HG02852 (cell line): Measurements from ENCODE around the gene PWWP2B.

ENCODE experiments used
- ATAC-seq: cut with Tn5 transposase; IDR thresholded peaks from one replicate; pipeline ENCODE4 v1.9.1; 2021; ENCODE audit warnings: mild to moderate bottlenecking, moderate library complexity; ENCODE audit not compliant: unreplicated experiment

PWWP2B gene

GRCh38 chr10:132404911-132405462 lies 8.0 kb downstream of the PWWP2B start:
- no peak for ATAC-seq

- ATAC-seq, result no peak
These were observed 8.5 kb downstream of the PWWP2B start for GRCh38 chr10:132405463-132405991.

GRCh38 chr10:132406181-132406580 lies 9.2 kb downstream of the PWWP2B start:
- no peak for ATAC-seq

- no peak for ATAC-seq
These were observed 9.8 kb downstream of the PWWP2B start for GRCh38 chr10:132406750-132407149.

GRCh38 chr10:132407243-132407746 lies 10.3 kb downstream of the PWWP2B start:
- ATAC-seq, result no peak

- no peak for ATAC-seq
These were observed 10.9 kb downstream of the PWWP2B start for GRCh38 chr10:132407846-132408278.

GRCh38 chr10:132408367-132408781 lies 11.4 kb downstream of the PWWP2B start:
- ATAC-seq, result no peak

GRCh38 chr10:132408823-132409666 lies 12.0 kb downstream of the PWWP2B start:
- ATAC-seq, result no peak

GRCh38 chr10:132409667-132410028 lies 12.6 kb downstream of the PWWP2B start:
- no peak for ATAC-seq

GRCh38 chr10:132410056-132410778 lies 13.2 kb downstream of the PWWP2B start:
- ATAC-seq, result no peak

- ATAC-seq, result no peak
These were observed 14.0 kb downstream of the PWWP2B start for GRCh38 chr10:132410779-132411532.

GRCh38 chr10:132411561-132412253 lies 14.7 kb downstream of the PWWP2B start:
- ATAC-seq, result no peak

- no peak for ATAC-seq
These were observed 15.6 kb downstream of the PWWP2B start for GRCh38 chr10:132412316-132413192.

GRCh38 chr10:132413226-132414205 lies 16.5 kb downstream of the PWWP2B start:
- ATAC-seq, result no peak

GRCh38 chr10:132414402-132415016 lies 17.5 kb downstream of the PWWP2B start:
- ATAC-seq, result no peak

GRCh38 chr10:132415255-132415654 lies 18.3 kb downstream of the PWWP2B start:
- ATAC-seq, result no peak

GRCh38 chr10:132415956-132416355 lies 19.0 kb downstream of the PWWP2B start:
- no peak for ATAC-seq
